BJ (cell line): ENCODE data around the gene RUFY2. TPM values are rescaled to one million over a fixed set of nuclear protein-coding genes. Genes with fewer than 3 reads are reported as not detected.

Experiments used
- CTCF ChIA-PET: fragments of 350-600 bp; formaldehyde crosslinking; extraction: SDS; loops from one replicate; lab custom pipeline; 2021; ENCODE audit warnings: antibody characterized with exemption, inconsistent platforms; lab: Yijun Ruan, JAX
- POLR2A ChIA-PET: fragments of 300-600 bp; sonication (Branson Sonifier 250); formaldehyde crosslinking; extraction: SDS; loops from one replicate; lab custom pipeline; 2021; ENCODE audit warnings: antibody characterized with exemption; lab: Charles Lee
- DNase-seq: peaks from one replicate; pipeline ENCODE4 v3.0.0-alpha.2; 2011; ENCODE audit warnings: low read depth
- H3K27me3 ChIP-seq: 2 replicates; pipeline ENCODE4 v1.6.0; 2011; ENCODE audit warnings: low read length; ENCODE audit not compliant: control insufficient read depth, insufficient read depth
- H3K36me3 ChIP-seq: 2 replicates; pipeline ENCODE4 v1.5.1; 2011; ENCODE audit warnings: low read length; ENCODE audit not compliant: control insufficient read depth, insufficient read depth
- H3K4me3 ChIP-seq: 2 replicates; pipeline ENCODE4 v1.5.1; 2011; ENCODE audit warnings: low read depth, mild to moderate bottlenecking, control low read depth, low read length
- CTCF ChIP-seq: IDR thresholded peaks from 2 replicates; pipeline ENCODE4 v1.5.1; 2011; ENCODE audit warnings: low read depth, mild to moderate bottlenecking, control low read depth, inconsistent platforms, low read length, moderate library complexity; ENCODE audit not compliant: insufficient read depth
- polyA plus RNA-seq: library from polyadenylated mRNA; depleted of rRNA; stranded (reverse); fragments of >200 nt; gene quantifications from 2 replicates; pipeline ENCODE4 v1.2.3, GENCODE V29; 2011

Gene RUFY2
- polyA plus RNA-seq, 1 experiment, result 6.7 TPM

- no peak for DNase-seq
- H3K27me3 ChIP-seq, result no peaks in the 10 kb centered on the region
- ChIA-PET CTCF (interaction anchor here (0.5 to 3.6 kb wide), 7 partner anchors 9 to 476 kb away, joined by 3 to 15 read pairs (median 3); partner anchors contain the start of gene RUFY2), POLR2A (interaction anchor here (0.6 to 0.7 kb wide), 2 partner anchors 215 to 223 kb away, joined by 3 to 9 read pairs; partner anchors contain the start of gene MYPN)
- peak within 1 kb of the TSS; percentile 82 for H3K4me3 ChIP-seq
- TF ChIP-seq CTCF, result peak; percentile 63
- H3K36me3 ChIP-seq, result no peaks in the 10 kb centered on the region
Measured at GRCh38 chr10:68332259-68333057, 74.6 kb downstream of the RUFY2 start, which contains the start of gene PBLD. Gene PBLD (minus strand): TSS chr10:68332928. CDS start chr10:68306844, 26,084 bp downstream.

GRCh38 chr10:68331455-68332258, 75.4 kb downstream of the RUFY2 start, which contains the start of gene HNRNPH3:
Gene HNRNPH3 (plus strand): TSS chr10:68332064. CDS start chr10:68337222, 5,158 bp downstream.
- POLR2A ChIA-PET, result interaction anchor here (0.5 to 0.7 kb wide), 3 partner anchors 17 to 223 kb away, joined by 3 to 9 read pairs (median 7); partner anchors contain the start of gene MYPN
- Histone ChIP-seq H3K27me3 (no peaks in the 10 kb centered on the region), H3K4me3 (peak within 1 kb of the TSS; percentile 82), H3K36me3 (no peaks in the 10 kb centered on the region)
- peak; percentile 80 for DNase-seq
- CTCF ChIA-PET, result interaction anchor here (0.6 to 1.2 kb wide), 4 partner anchors 17 to 475 kb away, joined by 3 to 5 read pairs (median 4); no protein-coding TSS in a partner anchor
- no peak for TF ChIP-seq CTCF

GRCh38 chr10:68330852-68331454, 76.1 kb downstream of the RUFY2 start:
- Histone ChIP-seq H3K27me3 (no peaks in the 10 kb centered on the region), H3K36me3 (no peaks in the 10 kb centered on the region), H3K4me3 (peak overlapping the region; percentile 82)
- ChIA-PET CTCF (interaction anchor here (0.6 to 1.1 kb wide), 2 partner anchors 18 to 420 kb away, joined by 3 to 4 read pairs; no protein-coding TSS in a partner anchor), POLR2A (interaction anchor here (0.5 kb wide), 1 partner anchor 16 kb away, joined by 7 read pairs; no protein-coding TSS in a partner anchor)
- DNase-seq, result no peak
- TF ChIP-seq CTCF, result no peak

GRCh38 chr10:68329506-68329861, 77.6 kb downstream of the RUFY2 start:
- H3K36me3 ChIP-seq, result no peaks in the 10 kb centered on the region
- H3K27me3 ChIP-seq, result no peaks in the 10 kb centered on the region
- DNase-seq, result no peak
- TF ChIP-seq CTCF, result no peak
- ChIA-PET CTCF (interaction anchor here (0.8 to 1.6 kb wide), 2 partner anchors 27 to 117 kb away, joined by 3 read pairs; no protein-coding TSS in a partner anchor), POLR2A (no interaction called here)
- H3K4me3 ChIP-seq, result no peak overlapping the region
